H1 (cell line): Measurements from ENCODE around the gene COL6A5. TPM values are rescaled to one million over a fixed set of nuclear protein-coding genes. Genes with fewer than 3 reads are reported as not detected.

Experiments
- CHD1 ChIP-seq: IDR thresholded peaks from 2 replicates; pipeline ENCODE4 v1.6.1; 2012; ENCODE audit warnings: low read depth, low read length, improper control_type of control experiment
- CHD7 ChIP-seq: fragments of 300-600 bp; sonication (generic); IDR thresholded peaks from 2 replicates; pipeline ENCODE4 v1.7.1; 2012; ENCODE audit warnings: low read length, moderate library complexity, mild to moderate bottlenecking, inconsistent platforms; ENCODE audit not compliant: insufficient replicate concordance
- CREB1 ChIP-seq: IDR thresholded peaks from 2 replicates; pipeline ENCODE4 v1.6.1; 2012; ENCODE audit warnings: inconsistent platforms
- GABPA ChIP-seq: IDR thresholded peaks from 2 replicates; pipeline ENCODE4 v1.6.1; 2011; ENCODE audit warnings: mild to moderate bottlenecking, low read length, moderate library complexity, borderline replicate concordance; ENCODE audit not compliant: insufficient read depth
- KDM5A ChIP-seq: fragments of 200-600 bp; IDR thresholded peaks from 2 replicates; pipeline ENCODE4 v1.7.1; 2012; ENCODE audit warnings: mild to moderate bottlenecking, low read length, inconsistent platforms, mixed read lengths
- RAD21 ChIP-seq, 2 experiments: IDR thresholded peaks in 1 of 2; conservative IDR thresholded peaks in 1 of 2; 2 replicates each; pipeline ENCODE4 v1.6.1; 2011; ENCODE audit warnings: low read depth in 2 of 2, low read length in 2 of 2, improper control_type of control experiment in 1 of 2, inconsistent platforms in 1 of 2, mild to moderate bottlenecking in 1 of 2, moderate library complexity in 1 of 2
- TAF1 ChIP-seq: IDR thresholded peaks from 2 replicates; pipeline ENCODE4 v1.6.1; 2011; ENCODE audit warnings: mild to moderate bottlenecking, low read depth, low read length
- TAF7 ChIP-seq: optimal IDR thresholded peaks from 2 replicates; pipeline ENCODE3; 2011; ENCODE audit warnings: low read depth, mild to moderate bottlenecking, inconsistent platforms, low read length, moderate library complexity, borderline replicate concordance
- USF2 ChIP-seq: IDR thresholded peaks from 2 replicates; pipeline ENCODE4 v1.6.1; 2011; ENCODE audit warnings: low read length, improper control_type of control experiment
- polyA plus RNA-seq, 7 experiments: library from polyadenylated mRNA; depleted of rRNA in 3 of 7; stranded (reverse) in 5 of 7; unstranded in 2 of 7; fragments of >200 nt in 5 of 7; fragments of 200-250 nt in 2 of 7; gene quantifications; 1 replicate in 5 of 7; 2 replicates in 1 of 7; 4 replicates in 1 of 7; pipeline versions ENCODE4 v1.2.1 to v1.2.3, GENCODE V29; 2011 to 2013; ENCODE audit warnings: missing spikeins in 2 of 7, mixed read lengths in 2 of 7
- total RNA-seq: library from RNA; stranded (reverse); fragmentation: NEBNext Ultra II Directional; extraction: Animal tissue kit (Norgen Biotek cat#: 25700); gene quantifications from 2 replicates; pipeline ENCODE4 v1.2.1, GENCODE V29; 2021
- TF ChIP-seq, protein P1 (sequence below): IDR thresholded peaks from 2 replicates; pipeline ENCODE4 v1.6.1; 2012; ENCODE audit warnings: inconsistent platforms

COL6A5 gene
- total and polyA plus RNA-seq, 2 of the 8 experiments (the other 6 are each of a cell fraction or from before 2014, with no cell fraction given): 0.05 to 0.06 TPM

DNA sequence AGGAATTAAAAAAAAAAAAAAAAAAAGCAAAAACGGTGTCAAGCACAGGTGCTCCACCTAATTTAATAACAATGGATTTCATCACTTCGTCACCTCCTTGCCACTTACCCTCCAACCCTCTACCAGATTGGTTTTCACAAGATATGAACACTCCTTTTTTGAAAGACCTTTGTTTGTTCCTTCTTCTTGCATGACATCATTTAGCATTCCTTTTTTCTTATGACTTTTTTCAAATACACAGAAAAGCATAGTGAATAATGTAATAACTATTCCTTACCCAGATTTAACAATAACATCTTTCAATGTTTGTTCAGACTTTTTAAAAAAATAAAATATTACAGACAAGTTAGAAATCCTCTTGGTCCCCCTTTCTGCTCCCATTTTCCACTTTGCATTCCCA lies 187.8 kb downstream of the COL6A5 start (continued):
- no peak for TF ChIP-seq CHD7
- no peak for TF ChIP-seq KDM5A
- no peak for TF ChIP-seq TAF1
- TF ChIP-seq TAF7: no peak
- TF ChIP-seq CREB1: no peak
- no peak for TF ChIP-seq USF2
- TF ChIP-seq, protein P1, sequence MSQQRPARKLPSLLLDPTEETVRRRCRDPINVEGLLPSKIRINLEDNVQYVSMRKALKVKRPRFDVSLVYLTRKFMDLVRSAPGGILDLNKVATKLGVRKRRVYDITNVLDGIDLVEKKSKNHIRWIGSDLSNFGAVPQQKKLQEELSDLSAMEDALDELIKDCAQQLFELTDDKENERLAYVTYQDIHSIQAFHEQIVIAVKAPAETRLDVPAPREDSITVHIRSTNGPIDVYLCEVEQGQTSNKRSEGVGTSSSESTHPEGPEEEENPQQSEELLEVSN: no peak
- TF ChIP-seq RAD21 (IDR thresholded peaks at IDR 0.05 in 1 of 2, conservative IDR thresholded peaks at IDR 0.05 in 1 of 2; ENCODE audit: low read depth in 2 of 2, low read length in 2 of 2): no peak
- no peak for TF ChIP-seq CHD1
- no peak for TF ChIP-seq GABPA
